ENCODE measurements around the gene GSG1L2. TPM values are rescaled to one million over a fixed set of nuclear protein-coding genes. Genes with fewer than 3 reads are reported as not detected.

The GSG1L2 gene
- total RNA-seq, 1 experiment from 2014 or later, result not detected

DNA sequence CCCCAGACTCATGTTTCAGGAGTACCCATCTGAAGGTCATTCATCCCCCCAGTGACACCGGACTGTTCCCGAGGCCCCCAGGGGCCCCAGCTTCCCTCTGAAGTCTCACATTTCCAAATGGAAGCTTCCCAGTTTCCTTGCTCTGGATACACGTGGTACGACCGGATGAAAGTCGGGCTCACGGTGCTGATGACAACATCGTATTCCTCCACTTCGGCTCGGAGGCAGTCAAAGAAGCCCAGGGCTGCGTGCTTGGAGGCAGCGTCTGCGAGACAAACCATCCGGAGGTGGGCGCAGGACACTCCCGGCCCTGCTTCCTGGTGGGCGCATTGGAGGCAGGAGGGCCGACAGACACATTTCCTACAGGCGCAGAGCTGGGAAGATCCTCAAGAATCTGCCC lies 49.2 kb downstream of the GSG1L2 start:
- H3K36me3 ChIP-seq (ENCODE audit: control insufficient read depth in 1 of 2, insufficient read depth in 2 of 2, low read length in 2 of 2), result no peaks in the 10 kb centered on the region
- no TSS peak for BruUV-seq (replicated peaks)

More for the DNA sequence above, 49.2 kb downstream of the GSG1L2 start:
- ATAC-seq, result no peak
- no peak overlapping the region for H3K27ac ChIP-seq (ENCODE audit: low read depth, low read length)
- H4K20me1 ChIP-seq (ENCODE audit: insufficient read depth), result no peaks in the 10 kb centered on the region
- no peak overlapping the region for H2AFZ ChIP-seq (ENCODE audit: low read depth, low read length, poor library complexity, severe bottlenecking)
- no peaks in the 10 kb centered on the region for H3K27me3 ChIP-seq (ENCODE audit: insufficient read depth, low read length)
- no peaks in the 10 kb centered on the region for H3K79me2 ChIP-seq (ENCODE audit: insufficient read depth, low read length)
- RAD21 ChIA-PET (ENCODE audit: low non-redundant PET in 1 of 2, low total read pairs in 2 of 2, uncharacterized antibody in 2 of 2, unreplicated experiment in 2 of 2), result no interaction called here
- H3K9me2 ChIP-seq (ENCODE audit: insufficient read depth), result no peaks in the 10 kb centered on the region
- no peak overlapping the region for H3K4me2 ChIP-seq (ENCODE audit: low read length)
- H3K4me3 ChIP-seq (replicated peaks in 1 of 2; ENCODE audit: low read depth in 1 of 2, low read length in 2 of 2), result no peak overlapping the region
- H3K9ac ChIP-seq (ENCODE audit: low read length), result no peak overlapping the region
- no peaks in the 10 kb centered on the region for H3K9me3 ChIP-seq (ENCODE audit: control insufficient read depth in 1 of 2, insufficient read depth in 1 of 2, low read depth in 1 of 2, low read length in 2 of 2)
- POLR2A ChIA-PET, result no interaction called here
- TF ChIP-seq JUND (IDR thresholded peaks at IDR 0.05), result no peak
- TF ChIP-seq, protein P1, sequence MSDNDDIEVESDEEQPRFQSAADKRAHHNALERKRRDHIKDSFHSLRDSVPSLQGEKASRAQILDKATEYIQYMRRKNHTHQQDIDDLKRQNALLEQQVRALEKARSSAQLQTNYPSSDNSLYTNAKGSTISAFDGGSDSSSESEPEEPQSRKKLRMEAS (IDR thresholded peaks at IDR 0.05), result no peak
- TF ChIP-seq FOSL1 (IDR thresholded peaks at IDR 0.05; ENCODE audit: low read depth), result no peak
- TF ChIP-seq, protein P2, sequence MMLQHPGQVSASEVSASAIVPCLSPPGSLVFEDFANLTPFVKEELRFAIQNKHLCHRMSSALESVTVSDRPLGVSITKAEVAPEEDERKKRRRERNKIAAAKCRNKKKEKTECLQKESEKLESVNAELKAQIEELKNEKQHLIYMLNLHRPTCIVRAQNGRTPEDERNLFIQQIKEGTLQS (IDR thresholded peaks at IDR 0.05), result no peak
- no peak for TF ChIP-seq TCF7L2 (IDR thresholded peaks at IDR 0.05; ENCODE audit: borderline replicate concordance, extremely low read depth, insufficient read depth, insufficient read length)
- TF ChIP-seq, protein P3, sequence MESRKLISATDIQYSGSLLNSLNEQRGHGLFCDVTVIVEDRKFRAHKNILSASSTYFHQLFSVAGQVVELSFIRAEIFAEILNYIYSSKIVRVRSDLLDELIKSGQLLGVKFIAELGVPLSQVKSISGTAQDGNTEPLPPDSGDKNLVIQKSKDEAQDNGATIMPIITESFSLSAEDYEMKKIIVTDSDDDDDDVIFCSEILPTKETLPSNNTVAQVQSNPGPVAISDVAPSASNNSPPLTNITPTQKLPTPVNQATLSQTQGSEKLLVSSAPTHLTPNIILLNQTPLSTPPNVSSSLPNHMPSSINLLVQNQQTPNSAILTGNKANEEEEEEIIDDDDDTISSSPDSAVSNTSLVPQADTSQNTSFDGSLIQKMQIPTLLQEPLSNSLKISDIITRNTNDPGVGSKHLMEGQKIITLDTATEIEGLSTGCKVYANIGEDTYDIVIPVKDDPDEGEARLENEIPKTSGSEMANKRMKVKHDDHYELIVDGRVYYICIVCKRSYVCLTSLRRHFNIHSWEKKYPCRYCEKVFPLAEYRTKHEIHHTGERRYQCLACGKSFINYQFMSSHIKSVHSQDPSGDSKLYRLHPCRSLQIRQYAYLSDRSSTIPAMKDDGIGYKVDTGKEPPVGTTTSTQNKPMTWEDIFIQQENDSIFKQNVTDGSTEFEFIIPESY (IDR thresholded peaks at IDR 0.05; ENCODE audit: extremely low read depth, insufficient replicate concordance, low read length), result no peak
- no peak for TF ChIP-seq POLR2AphosphoS5 (IDR thresholded peaks at IDR 0.05; ENCODE audit: low read depth, low read length)
- TF ChIP-seq EGR1 (IDR thresholded peaks at IDR 0.05; ENCODE audit: low read depth), result no peak
- no peak for TF ChIP-seq SIN3A (IDR thresholded peaks at IDR 0.05; ENCODE audit: low read depth)
- TF ChIP-seq SRF (IDR thresholded peaks at IDR 0.05; ENCODE audit: low read depth), result no peak
- no peak for TF ChIP-seq YY1 (IDR thresholded peaks at IDR 0.05; ENCODE audit: extremely low read depth, insufficient replicate concordance, low read depth, low read length)
- TF ChIP-seq, protein P4, sequence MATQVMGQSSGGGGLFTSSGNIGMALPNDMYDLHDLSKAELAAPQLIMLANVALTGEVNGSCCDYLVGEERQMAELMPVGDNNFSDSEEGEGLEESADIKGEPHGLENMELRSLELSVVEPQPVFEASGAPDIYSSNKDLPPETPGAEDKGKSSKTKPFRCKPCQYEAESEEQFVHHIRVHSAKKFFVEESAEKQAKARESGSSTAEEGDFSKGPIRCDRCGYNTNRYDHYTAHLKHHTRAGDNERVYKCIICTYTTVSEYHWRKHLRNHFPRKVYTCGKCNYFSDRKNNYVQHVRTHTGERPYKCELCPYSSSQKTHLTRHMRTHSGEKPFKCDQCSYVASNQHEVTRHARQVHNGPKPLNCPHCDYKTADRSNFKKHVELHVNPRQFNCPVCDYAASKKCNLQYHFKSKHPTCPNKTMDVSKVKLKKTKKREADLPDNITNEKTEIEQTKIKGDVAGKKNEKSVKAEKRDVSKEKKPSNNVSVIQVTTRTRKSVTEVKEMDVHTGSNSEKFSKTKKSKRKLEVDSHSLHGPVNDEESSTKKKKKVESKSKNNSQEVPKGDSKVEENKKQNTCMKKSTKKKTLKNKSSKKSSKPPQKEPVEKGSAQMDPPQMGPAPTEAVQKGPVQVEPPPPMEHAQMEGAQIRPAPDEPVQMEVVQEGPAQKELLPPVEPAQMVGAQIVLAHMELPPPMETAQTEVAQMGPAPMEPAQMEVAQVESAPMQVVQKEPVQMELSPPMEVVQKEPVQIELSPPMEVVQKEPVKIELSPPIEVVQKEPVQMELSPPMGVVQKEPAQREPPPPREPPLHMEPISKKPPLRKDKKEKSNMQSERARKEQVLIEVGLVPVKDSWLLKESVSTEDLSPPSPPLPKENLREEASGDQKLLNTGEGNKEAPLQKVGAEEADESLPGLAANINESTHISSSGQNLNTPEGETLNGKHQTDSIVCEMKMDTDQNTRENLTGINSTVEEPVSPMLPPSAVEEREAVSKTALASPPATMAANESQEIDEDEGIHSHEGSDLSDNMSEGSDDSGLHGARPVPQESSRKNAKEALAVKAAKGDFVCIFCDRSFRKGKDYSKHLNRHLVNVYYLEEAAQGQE (IDR thresholded peaks at IDR 0.05; ENCODE audit: low read depth), result no peak
- TF ChIP-seq EZH2phosphoT487 (IDR thresholded peaks at IDR 0.05; ENCODE audit: borderline replicate concordance), result no peak
- DNase-seq (ENCODE audit: low read depth, low spot score), result no peak
- intact Hi-C loops (cut with micrococcal nuclease), result no loop called here
- CTCF ChIA-PET, result no interaction called here
- H3K4me1 ChIP-seq (ENCODE audit: control insufficient read depth in 1 of 2, insufficient read depth in 2 of 2, low read length in 2 of 2), result peaks cover 0 to 3% of the 10 kb centered on the region in 2 experiments; a peak in 1 of 4 replicates
